Measurements from ENCODE around the gene SLC17A3. TPM values are rescaled to one million over a fixed set of nuclear protein-coding genes. Genes with fewer than 3 reads are reported as not detected.

Gene SLC17A3
- total and polyA plus RNA-seq, 2 donors (not counting 1 experiment from before 2014, with no cell fraction given): not detected

GRCh38 chr6:25889877-25890853 is 16.1 kb upstream of the SLC17A3 start:
- Histone ChIP-seq H3K27me3 (replicated peaks in 1 of 4; ENCODE audit: control extremely low read depth in 1 of 4, control insufficient read depth in 3 of 4, insufficient read depth in 4 of 4, low read length in 3 of 4) (no peaks in the 10 kb centered on the region), H3K79me2 (ENCODE audit: control insufficient read depth, insufficient read depth, low read length) (no peaks in the 10 kb centered on the region), H3K27ac (ENCODE audit: low read length in 2 of 2) (no peak overlapping the region), H3K9me3 (ENCODE audit: control extremely low read depth in 1 of 3, control insufficient read depth in 2 of 3, insufficient read depth in 1 of 3, low read length in 2 of 3) (peaks cover 0 to 3% (median 0%) of the 10 kb centered on the region in 3 donors), H4K20me1 (ENCODE audit: control insufficient read depth, insufficient read depth, low read length, poor library complexity, severe bottlenecking) (no peaks in the 10 kb centered on the region), H3K4me1 (ENCODE audit: control insufficient read depth in 2 of 2, insufficient read depth in 2 of 2, low read length in 2 of 2) (no peaks in the 10 kb centered on the region), H3K36me3 (replicated peaks in 1 of 2; ENCODE audit: control extremely low read depth in 1 of 2, control insufficient read depth in 1 of 2, extremely low read depth in 1 of 2, insufficient read depth in 2 of 2, low read length in 1 of 2) (no peaks in the 10 kb centered on the region), H3K4me2 (replicated peaks; ENCODE audit: low read depth, low read length, poor library complexity, severe bottlenecking) (no peak overlapping the region), H3K9ac (ENCODE audit: low read length) (no peak overlapping the region), H3K4me3 (ENCODE audit: control extremely low read depth in 1 of 5, extremely low read depth in 1 of 5, insufficient read depth in 1 of 5, low read depth in 2 of 5, low read length in 4 of 5) (no peak overlapping the region), H2AFZ (ENCODE audit: insufficient read depth, low read depth, low read length, poor library complexity, severe bottlenecking) (no peak overlapping the region)
- Mint-ChIP-seq H3K9me3 (ENCODE audit: insufficient read depth) (no peaks in the 10 kb centered on the region), H3K27me3 (peaks cover 13% of the 10 kb centered on the region), H3K4me1 (no peaks in the 10 kb centered on the region), H3K27ac (no peak overlapping the region), H3K4me3 (no peak overlapping the region)
- WGBS (ENCODE audit: insufficient coverage): 88% methylated on average over 1 of the region's 5 CpGs
- ATAC-seq (ENCODE audit: low read depth) (no peak), DNase-seq (no peak)
- POLR2A ChIA-PET: no interaction called here
- CTCF ChIA-PET: no interaction called here
- intact Hi-C loops (cut with micrococcal nuclease): no loop called here
- TF ChIP-seq, protein P1, sequence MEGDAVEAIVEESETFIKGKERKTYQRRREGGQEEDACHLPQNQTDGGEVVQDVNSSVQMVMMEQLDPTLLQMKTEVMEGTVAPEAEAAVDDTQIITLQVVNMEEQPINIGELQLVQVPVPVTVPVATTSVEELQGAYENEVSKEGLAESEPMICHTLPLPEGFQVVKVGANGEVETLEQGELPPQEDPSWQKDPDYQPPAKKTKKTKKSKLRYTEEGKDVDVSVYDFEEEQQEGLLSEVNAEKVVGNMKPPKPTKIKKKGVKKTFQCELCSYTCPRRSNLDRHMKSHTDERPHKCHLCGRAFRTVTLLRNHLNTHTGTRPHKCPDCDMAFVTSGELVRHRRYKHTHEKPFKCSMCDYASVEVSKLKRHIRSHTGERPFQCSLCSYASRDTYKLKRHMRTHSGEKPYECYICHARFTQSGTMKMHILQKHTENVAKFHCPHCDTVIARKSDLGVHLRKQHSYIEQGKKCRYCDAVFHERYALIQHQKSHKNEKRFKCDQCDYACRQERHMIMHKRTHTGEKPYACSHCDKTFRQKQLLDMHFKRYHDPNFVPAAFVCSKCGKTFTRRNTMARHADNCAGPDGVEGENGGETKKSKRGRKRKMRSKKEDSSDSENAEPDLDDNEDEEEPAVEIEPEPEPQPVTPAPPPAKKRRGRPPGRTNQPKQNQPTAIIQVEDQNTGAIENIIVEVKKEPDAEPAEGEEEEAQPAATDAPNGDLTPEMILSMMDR (IDR thresholded peaks at IDR 0.05): no peak
- TF ChIP-seq EZH2 (IDR thresholded peaks at IDR 0.05; ENCODE audit: borderline replicate concordance, insufficient read depth, low read depth, low read length, poor library complexity, severe bottlenecking): no peak

- H3K4me3 Mint-ChIP-seq: no peak overlapping the region
- no CpG with 5 or more reads among the region's 2 CpGs for WGBS (ENCODE audit: insufficient coverage)
- no peak overlapping the region for H3K27ac Mint-ChIP-seq
- no peaks in the 10 kb centered on the region for H3K4me1 Mint-ChIP-seq
- H3K9me3 Mint-ChIP-seq (ENCODE audit: insufficient read depth): no peaks in the 10 kb centered on the region
- no peaks in the 10 kb centered on the region for H3K36me3 ChIP-seq (replicated peaks in 1 of 2; ENCODE audit: control extremely low read depth in 1 of 2, control insufficient read depth in 1 of 2, extremely low read depth in 1 of 2, insufficient read depth in 2 of 2, low read length in 1 of 2)
- ATAC-seq (ENCODE audit: low read depth) (no peak), DNase-seq (no peak)
- H3K27ac ChIP-seq (ENCODE audit: low read length in 2 of 2): no peak overlapping the region
- H3K9ac ChIP-seq (ENCODE audit: low read length): no peak overlapping the region
- TF ChIP-seq EZH2 (IDR thresholded peaks at IDR 0.05; ENCODE audit: borderline replicate concordance, insufficient read depth, low read depth, low read length, poor library complexity, severe bottlenecking): no peak
- TF ChIP-seq, protein P1 (IDR thresholded peaks at IDR 0.05): no peak
- ChIA-PET CTCF (no interaction called here), POLR2A (no interaction called here)
- no peaks in the 10 kb centered on the region for H3K27me3 ChIP-seq (replicated peaks in 1 of 4; ENCODE audit: control extremely low read depth in 1 of 4, control insufficient read depth in 3 of 4, insufficient read depth in 4 of 4, low read length in 3 of 4)
- H3K79me2 ChIP-seq (ENCODE audit: control insufficient read depth, insufficient read depth, low read length): no peaks in the 10 kb centered on the region
- H2AFZ ChIP-seq (ENCODE audit: insufficient read depth, low read depth, low read length, poor library complexity, severe bottlenecking): no peak overlapping the region
- H4K20me1 ChIP-seq (ENCODE audit: control insufficient read depth, insufficient read depth, low read length, poor library complexity, severe bottlenecking): no peaks in the 10 kb centered on the region
- no peak overlapping the region for H3K4me2 ChIP-seq (replicated peaks; ENCODE audit: low read depth, low read length, poor library complexity, severe bottlenecking)
- peaks cover 0 to 3% (median 0%) of the 10 kb centered on the region in 3 donors for H3K9me3 ChIP-seq (ENCODE audit: control extremely low read depth in 1 of 3, control insufficient read depth in 2 of 3, insufficient read depth in 1 of 3, low read length in 2 of 3)
- intact Hi-C loops (cut with micrococcal nuclease): no loop called here
- H3K4me3 ChIP-seq (ENCODE audit: control extremely low read depth in 1 of 5, extremely low read depth in 1 of 5, insufficient read depth in 1 of 5, low read depth in 2 of 5, low read length in 4 of 5): no peak overlapping the region
- peaks cover 10% of the 10 kb centered on the region for H3K27me3 Mint-ChIP-seq
- H3K4me1 ChIP-seq (ENCODE audit: control insufficient read depth in 2 of 2, insufficient read depth in 2 of 2, low read length in 2 of 2): no peaks in the 10 kb centered on the region
Measured at GRCh38 chr6:25888626-25889025, 14.6 kb upstream of the SLC17A3 start.
